OCI-LY1 (cell line): Measurements from ENCODE around the gene PLCB4.

Source experiments
- H2AFZ ChIP-seq: fragments of 200-600 bp; sonication (generic), shearing (Covaris generic); 2 replicates; pipeline ENCODE4 v1.6.0; 2014; ENCODE audit warnings: antibody characterized with exemption, mild to moderate bottlenecking, low read length
- H3F3A ChIP-seq: fragments of 200-600 bp; sonication (generic), shearing (Covaris generic); 2 replicates; pipeline ENCODE4 v1.6.0; 2014; ENCODE audit warnings: mild to moderate bottlenecking, antibody characterized with exemption, low read length, moderate library complexity; ENCODE audit not compliant: insufficient read depth
- H3K27ac ChIP-seq: fragments of 200-600 bp; sonication (generic); 2 replicates; pipeline ENCODE4 v1.5.1; 2014; ENCODE audit warnings: low read length, mixed run types, mild to moderate bottlenecking, low read depth; ENCODE audit not compliant: poor library complexity, severe bottlenecking
- H3K27me3 ChIP-seq: fragments of 200-600 bp; sonication (generic); 2 replicates; pipeline ENCODE4 v1.6.0; 2014; ENCODE audit warnings: antibody characterized with exemption, mild to moderate bottlenecking, low read length, moderate library complexity; ENCODE audit not compliant: insufficient read depth
- H3K36me3 ChIP-seq: fragments of 200-600 bp; sonication (generic); 2 replicates; pipeline ENCODE4 v1.6.1; 2014; ENCODE audit warnings: mild to moderate bottlenecking, antibody characterized with exemption, low read length, moderate library complexity, mixed read lengths; ENCODE audit not compliant: insufficient read depth
- H3K4me1 ChIP-seq: fragments of 200-600 bp; sonication (generic); 2 replicates; pipeline ENCODE4 v1.5.1; 2014; ENCODE audit warnings: mild to moderate bottlenecking, low read length, moderate library complexity; ENCODE audit not compliant: insufficient read depth, severe bottlenecking
- H3K4me2 ChIP-seq: fragments of 200-600 bp; sonication (generic), shearing (Covaris generic); 2 replicates; pipeline ENCODE4 v1.6.1; 2014; ENCODE audit warnings: low read length
- H3K4me3 ChIP-seq: fragments of 200-600 bp; sonication (generic); 2 replicates; pipeline ENCODE4 v1.5.1; 2014; ENCODE audit warnings: low read length, low read depth, mild to moderate bottlenecking, mixed read lengths; ENCODE audit not compliant: poor library complexity, severe bottlenecking
- H3K79me2 ChIP-seq: fragments of 200-600 bp; shearing (Covaris generic); 2 replicates; pipeline ENCODE4 v1.6.1; 2016; ENCODE audit warnings: mixed run types, low read length, mixed read lengths; ENCODE audit not compliant: insufficient read depth
- H3K9ac ChIP-seq: fragments of 200-600 bp; sonication (generic), shearing (Covaris generic); 2 replicates; pipeline ENCODE4 v1.6.1; 2014; ENCODE audit warnings: mild to moderate bottlenecking, low read length, mixed read lengths
- H3K9me2 ChIP-seq: fragments of 200-600 bp; sonication (generic), shearing (Covaris generic); 2 replicates; pipeline ENCODE4 v1.6.1; 2014; ENCODE audit warnings: low read depth, mild to moderate bottlenecking, low read length, mixed read lengths
- H3K9me3 ChIP-seq: fragments of 200-600 bp; shearing (Covaris generic); 2 replicates; pipeline ENCODE4 v1.6.1; 2014; ENCODE audit warnings: low read length, mixed read lengths
- H4K20me1 ChIP-seq: fragments of 200-600 bp; sonication (generic), shearing (Covaris generic); 2 replicates; pipeline ENCODE4 v1.6.0; 2016; ENCODE audit warnings: mild to moderate bottlenecking, low read length; ENCODE audit not compliant: insufficient read depth
- EZH2 ChIP-seq: fragments of 200-600 bp; sonication (generic), shearing (Covaris generic); IDR thresholded peaks from 2 replicates; pipeline ENCODE4 v1.8.0; 2017; ENCODE audit warnings: borderline replicate concordance, mixed run types, mild to moderate bottlenecking, antibody characterized with exemption, low read length, moderate library complexity, mixed read lengths
- TF ChIP-seq, protein P1 (sequence below): fragments of 200-600 bp; sonication (generic), shearing (Covaris generic); IDR thresholded peaks from 2 replicates; pipeline ENCODE4 v1.5.1; 2017; ENCODE audit warnings: mild to moderate bottlenecking, antibody characterized with exemption, low read length, moderate library complexity, mixed read lengths

PLCB4 gene

GRCh38 chr20:9092113-9092512 lies 23.2 kb downstream of the PLCB4 start:
- H3K4me3 ChIP-seq = no peak overlapping the region
- H4K20me1 ChIP-seq = no peaks in the 10 kb centered on the region
- no peaks in the 10 kb centered on the region for H3K79me2 ChIP-seq
- H3K4me2 ChIP-seq = no peak overlapping the region
- no peaks in the 10 kb centered on the region for H3K4me1 ChIP-seq
- no peaks in the 10 kb centered on the region for H3F3A ChIP-seq
- H3K9ac ChIP-seq = no peak overlapping the region
- H3K9me3 ChIP-seq = no peaks in the 10 kb centered on the region
- no peaks in the 10 kb centered on the region for H3K9me2 ChIP-seq
- H3K36me3 ChIP-seq = no peaks in the 10 kb centered on the region
- H2AFZ ChIP-seq = no peak overlapping the region
- TF ChIP-seq EZH2 = no peak
- TF ChIP-seq, protein P1, sequence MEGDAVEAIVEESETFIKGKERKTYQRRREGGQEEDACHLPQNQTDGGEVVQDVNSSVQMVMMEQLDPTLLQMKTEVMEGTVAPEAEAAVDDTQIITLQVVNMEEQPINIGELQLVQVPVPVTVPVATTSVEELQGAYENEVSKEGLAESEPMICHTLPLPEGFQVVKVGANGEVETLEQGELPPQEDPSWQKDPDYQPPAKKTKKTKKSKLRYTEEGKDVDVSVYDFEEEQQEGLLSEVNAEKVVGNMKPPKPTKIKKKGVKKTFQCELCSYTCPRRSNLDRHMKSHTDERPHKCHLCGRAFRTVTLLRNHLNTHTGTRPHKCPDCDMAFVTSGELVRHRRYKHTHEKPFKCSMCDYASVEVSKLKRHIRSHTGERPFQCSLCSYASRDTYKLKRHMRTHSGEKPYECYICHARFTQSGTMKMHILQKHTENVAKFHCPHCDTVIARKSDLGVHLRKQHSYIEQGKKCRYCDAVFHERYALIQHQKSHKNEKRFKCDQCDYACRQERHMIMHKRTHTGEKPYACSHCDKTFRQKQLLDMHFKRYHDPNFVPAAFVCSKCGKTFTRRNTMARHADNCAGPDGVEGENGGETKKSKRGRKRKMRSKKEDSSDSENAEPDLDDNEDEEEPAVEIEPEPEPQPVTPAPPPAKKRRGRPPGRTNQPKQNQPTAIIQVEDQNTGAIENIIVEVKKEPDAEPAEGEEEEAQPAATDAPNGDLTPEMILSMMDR = no peak
- no peaks in the 10 kb centered on the region for H3K27me3 ChIP-seq
- no peak overlapping the region for H3K27ac ChIP-seq

GRCh38 chr20:9092655-9093054 lies 23.8 kb downstream of the PLCB4 start:
- Histone ChIP-seq H3K9ac (no peak overlapping the region), H3K27me3 (no peaks in the 10 kb centered on the region), H2AFZ (no peak overlapping the region), H4K20me1 (no peaks in the 10 kb centered on the region), H3K79me2 (no peaks in the 10 kb centered on the region), H3K36me3 (no peaks in the 10 kb centered on the region), H3K9me3 (no peaks in the 10 kb centered on the region), H3K4me1 (no peaks in the 10 kb centered on the region), H3K4me2 (no peak overlapping the region), H3F3A (no peaks in the 10 kb centered on the region), H3K27ac (no peak overlapping the region), H3K4me3 (no peak overlapping the region), H3K9me2 (no peaks in the 10 kb centered on the region)
- no peak for TF ChIP-seq EZH2
- TF ChIP-seq, protein P1 = no peak

GRCh38 chr20:9093218-9093957 lies 24.5 kb downstream of the PLCB4 start:
- TF ChIP-seq EZH2 = no peak
- TF ChIP-seq, protein P1 = no peak
- Histone ChIP-seq H3K4me2 (no peak overlapping the region), H3K9me3 (no peaks in the 10 kb centered on the region), H3K4me1 (no peaks in the 10 kb centered on the region), H3K27me3 (no peaks in the 10 kb centered on the region), H3F3A (no peaks in the 10 kb centered on the region), H3K9ac (no peak overlapping the region), H3K4me3 (no peak overlapping the region), H3K79me2 (no peaks in the 10 kb centered on the region), H3K36me3 (no peaks in the 10 kb centered on the region), H4K20me1 (no peaks in the 10 kb centered on the region), H3K9me2 (no peaks in the 10 kb centered on the region), H3K27ac (no peak overlapping the region), H2AFZ (no peak overlapping the region)
